Testis (tissue), 3 donors: ENCODE measurements around the gene MTF1. TPM values are rescaled to one million over a fixed set of nuclear protein-coding genes. Genes with fewer than 3 reads are reported as not detected.
"Not testable (repeated sequence)": the region's sequence is repeated elsewhere in the genome, so short reads cannot be mapped to it uniquely, and the experiment has no call there.

Experiments
- DNase-seq: peaks from one replicate; pipeline ENCODE4 v3.0.0-alpha.2; 2019
- H3K27ac ChIP-seq, 2 donors: fragments of 200-600 bp; sonication (generic); one replicate each; pipeline ENCODE4 v1.5.1; 2019
- H3K27me3 ChIP-seq: fragments of 200-600 bp; sonication (generic); one replicate; pipeline ENCODE4 v1.5.1; 2019
- H3K36me3 ChIP-seq: fragments of 200-600 bp; sonication (generic); one replicate; pipeline ENCODE4 v1.5.1; 2017; ENCODE audit warnings: low read depth; ENCODE audit errors: missing control alignments
- H3K4me1 ChIP-seq: fragments of 200-600 bp; sonication (generic); one replicate; pipeline ENCODE4 v1.5.1; 2019
- H3K4me3 ChIP-seq, 2 donors: fragments of 200-600 bp; sonication (generic); one replicate each; pipeline ENCODE4 v1.5.1; 2017 to 2019
- H3K9me3 ChIP-seq: fragments of 200-600 bp; sonication (generic); one replicate; pipeline ENCODE4 v1.5.1; 2017
- POLR2A ChIP-seq: fragments of 450-650 bp; IDR thresholded peaks from one replicate; pipeline ENCODE4 v1.6.1; 2017; ENCODE audit warnings: antibody characterized with exemption, mild to moderate bottlenecking, moderate library complexity
- WGBS, 2 donors: methylation state at CpG; one replicate each; pipeline ENCODE4 v1.1.5; 2018; 5-methylcytosine and 5-hydroxymethylcytosine counted together
- intact Hi-C: fragments of 100-400 bp; cut with DNase I; formaldehyde crosslinking; loops from one replicate; pipeline ENCODE4 v1.15.1; 2023; ENCODE audit warnings: low total_unique reads
- polyA plus RNA-seq: library from polyadenylated mRNA; stranded (reverse); fragments of 350-450 nt; fragmentation: Illumina TruSeq; extraction: RNeasy Lipid Tissue Mini Kit (QIAGEN cat#74804); gene quantifications from one replicate; pipeline ENCODE4 v1.2.3, GENCODE V29; 2014; ENCODE audit warnings: low read depth, low replicate concordance; ENCODE audit not compliant: insufficient read depth
- total RNA-seq, 2 donors: library from RNA; depleted of rRNA; stranded (reverse); fragments of >200 nt; gene quantifications; one replicate each; pipeline ENCODE4 v1.2.3, GENCODE V29; 2016
- TF ChIP-seq, protein P1 (sequence below), 3 experiments: fragments of 450-650 bp in 2 of 3; fragments of 200-600 bp in 1 of 3; sonication (generic) in 1 of 3; IDR thresholded peaks; one replicate each; pipeline ENCODE4 v1.5.1; 2016 to 2019; ENCODE audit warnings: antibody characterized with exemption in 3 of 3, mild to moderate bottlenecking in 2 of 3, moderate library complexity in 1 of 3

Gene MTF1
- total and polyA plus RNA-seq, 3 donors from 2014 or later, result 12.8 to 35.9 (median 16.8) TPM

DNA sequence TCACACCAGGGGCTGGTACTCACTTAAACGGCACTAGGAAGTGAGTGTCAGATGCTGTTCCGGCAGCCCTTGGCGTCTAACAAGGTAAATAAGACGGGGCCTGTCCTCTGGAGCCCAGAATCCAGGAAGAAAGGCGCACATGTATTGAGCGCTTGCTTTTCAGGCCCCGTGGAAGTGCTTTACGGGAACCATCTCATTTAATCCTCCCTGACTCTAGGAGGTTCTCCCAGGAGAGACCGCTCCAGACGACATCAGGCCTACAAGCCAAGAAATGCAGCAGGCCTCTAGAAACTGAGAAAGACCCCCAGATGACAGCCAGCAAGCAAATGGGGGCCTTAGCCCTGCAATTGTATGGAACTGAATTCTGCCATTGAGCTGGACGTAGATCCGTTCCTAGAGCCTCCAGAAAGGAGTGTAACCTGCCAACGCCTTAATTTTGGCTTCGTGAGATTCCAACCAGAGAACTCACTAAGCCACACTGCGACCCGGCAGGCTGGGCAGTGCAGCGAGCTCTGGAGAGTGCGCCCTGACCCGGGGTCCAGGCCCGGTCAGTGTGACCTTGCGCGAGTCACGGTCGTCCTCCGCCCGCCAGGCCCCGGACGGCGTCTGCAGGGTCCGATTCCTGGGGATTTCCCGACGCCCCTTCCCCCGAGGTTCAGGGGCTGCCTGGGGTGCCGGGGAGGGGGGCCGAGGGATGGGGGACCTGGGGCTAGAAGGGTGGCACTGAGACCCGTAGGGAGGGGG, 66.3 kb downstream of the MTF1 start:
- TF ChIP-seq, protein P1, sequence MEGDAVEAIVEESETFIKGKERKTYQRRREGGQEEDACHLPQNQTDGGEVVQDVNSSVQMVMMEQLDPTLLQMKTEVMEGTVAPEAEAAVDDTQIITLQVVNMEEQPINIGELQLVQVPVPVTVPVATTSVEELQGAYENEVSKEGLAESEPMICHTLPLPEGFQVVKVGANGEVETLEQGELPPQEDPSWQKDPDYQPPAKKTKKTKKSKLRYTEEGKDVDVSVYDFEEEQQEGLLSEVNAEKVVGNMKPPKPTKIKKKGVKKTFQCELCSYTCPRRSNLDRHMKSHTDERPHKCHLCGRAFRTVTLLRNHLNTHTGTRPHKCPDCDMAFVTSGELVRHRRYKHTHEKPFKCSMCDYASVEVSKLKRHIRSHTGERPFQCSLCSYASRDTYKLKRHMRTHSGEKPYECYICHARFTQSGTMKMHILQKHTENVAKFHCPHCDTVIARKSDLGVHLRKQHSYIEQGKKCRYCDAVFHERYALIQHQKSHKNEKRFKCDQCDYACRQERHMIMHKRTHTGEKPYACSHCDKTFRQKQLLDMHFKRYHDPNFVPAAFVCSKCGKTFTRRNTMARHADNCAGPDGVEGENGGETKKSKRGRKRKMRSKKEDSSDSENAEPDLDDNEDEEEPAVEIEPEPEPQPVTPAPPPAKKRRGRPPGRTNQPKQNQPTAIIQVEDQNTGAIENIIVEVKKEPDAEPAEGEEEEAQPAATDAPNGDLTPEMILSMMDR (IDR thresholded peaks at IDR 0.05), result no peak
- no peak for TF ChIP-seq POLR2A
- no peaks in the 10 kb centered on the region for H3K36me3 ChIP-seq
- 23% methylated on average over 27 to 36 of the region's 36 CpGs for WGBS, 2 donors
- H3K4me3 ChIP-seq, result peak overlapping the region; percentile 55 to 65
- H3K27me3 ChIP-seq, result no peaks in the 10 kb centered on the region
- intact Hi-C loops, result no loop called here
- H3K9me3 ChIP-seq, result no peaks in the 10 kb centered on the region
- peaks cover 11% of the 10 kb centered on the region for H3K4me1 ChIP-seq
- H3K27ac ChIP-seq, result no peak overlapping the region
- no peak for DNase-seq

DNA sequence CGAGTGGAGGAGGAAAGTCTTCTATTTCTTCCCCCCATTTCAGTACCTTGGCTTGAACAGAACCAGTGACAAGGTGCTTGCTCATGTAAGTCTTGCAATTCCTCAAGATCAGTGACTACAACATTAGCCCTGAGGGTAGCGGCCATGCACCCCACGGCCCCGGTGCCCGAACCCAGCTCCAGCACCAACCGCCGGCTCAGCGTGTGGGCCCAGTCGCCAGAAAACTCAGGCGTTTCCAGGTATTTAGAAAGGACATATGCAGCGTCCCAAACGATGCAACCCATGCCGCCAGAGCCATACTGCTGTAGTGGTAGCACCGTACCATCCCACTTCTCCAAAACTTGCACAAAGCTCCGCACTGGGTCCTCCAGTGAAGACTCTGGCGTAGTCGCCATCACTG, 76.9 kb downstream of the MTF1 start:
- Histone ChIP-seq H3K27ac (no peak overlapping the region), H3K4me1 (no peaks in the 10 kb centered on the region), H3K27me3 (no peaks in the 10 kb centered on the region), H3K4me3 (no peak overlapping the region), H3K9me3 (no peaks in the 10 kb centered on the region), H3K36me3 (no peaks in the 10 kb centered on the region)
- 86 to 87% methylated on average over 17 of the region's 17 CpGs for WGBS, 2 donors
- intact Hi-C loops, result no loop called here
- DNase-seq, result no peak
- TF ChIP-seq POLR2A, result no peak
- TF ChIP-seq, protein P1 (IDR thresholded peaks at IDR 0.05), result no peak

DNA sequence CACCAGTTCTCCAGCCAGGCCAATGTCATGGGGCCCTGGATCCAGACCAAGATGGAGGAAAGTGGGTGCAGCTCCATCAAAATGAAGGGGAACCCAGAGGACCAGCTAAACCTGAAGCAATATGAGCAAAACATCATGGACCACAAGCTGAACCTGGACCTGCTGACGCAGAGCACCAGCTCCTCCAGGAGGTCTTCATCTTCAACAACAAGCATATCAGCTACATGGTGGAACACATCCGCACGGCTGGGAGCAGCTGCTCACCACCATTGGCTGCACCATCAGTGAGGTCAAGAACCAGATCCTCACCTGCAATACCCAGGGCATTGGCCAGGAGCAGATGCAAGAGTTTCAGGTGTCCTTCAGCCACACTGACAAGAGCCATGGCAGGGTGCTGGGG, 80.7 kb downstream of the MTF1 start:
- no peaks in the 10 kb centered on the region for H3K9me3 ChIP-seq
- WGBS, 2 donors, result 81 to 91% methylated on average over 3 of the region's 3 CpGs
- H3K27ac ChIP-seq, result no peak overlapping the region
- TF ChIP-seq, protein P1 (IDR thresholded peaks at IDR 0.05), result no peak
- TF ChIP-seq POLR2A, result no peak
- H3K27me3 ChIP-seq, result no peaks in the 10 kb centered on the region
- intact Hi-C loops, result no loop called here
- H3K36me3 ChIP-seq, result no peaks in the 10 kb centered on the region
- H3K4me3 ChIP-seq, result no peak overlapping the region
- DNase-seq, result no peak
- H3K4me1 ChIP-seq, result no peaks in the 10 kb centered on the region

DNA sequence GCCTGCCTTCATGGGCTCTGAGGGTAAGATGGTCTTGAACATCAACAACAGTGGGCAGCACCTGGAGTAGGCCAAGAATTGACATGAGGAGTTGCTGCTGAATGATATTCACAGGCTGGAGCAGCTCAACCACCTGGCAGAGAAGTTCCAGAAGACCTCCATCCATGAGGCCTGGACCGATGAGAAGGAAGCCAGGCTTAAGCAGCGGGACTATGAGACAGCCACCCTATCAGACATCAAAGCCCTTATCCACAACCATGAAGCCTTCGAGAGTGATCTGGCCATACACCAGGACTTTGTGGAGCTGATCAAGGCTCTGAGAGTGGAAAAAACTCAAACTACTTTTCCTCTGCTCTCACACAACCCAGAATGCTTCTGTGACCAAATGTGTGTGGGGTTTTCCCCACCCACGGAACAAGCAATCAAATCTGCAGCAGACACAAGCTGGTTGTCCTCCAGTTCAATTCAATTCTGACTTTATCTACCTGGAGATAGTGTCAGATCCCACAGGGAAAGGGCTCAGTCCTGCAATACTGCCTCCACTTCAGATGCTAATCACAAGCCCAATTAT, 82.4 kb downstream of the MTF1 start:
- Histone ChIP-seq H3K4me3 (no peak overlapping the region), H3K36me3 (no peaks in the 10 kb centered on the region), H3K9me3 (no peaks in the 10 kb centered on the region), H3K27ac (no peak overlapping the region), H3K27me3 (no peaks in the 10 kb centered on the region), H3K4me1 (no peaks in the 10 kb centered on the region)
- intact Hi-C loops, result no loop called here
- TF ChIP-seq, protein P1 (IDR thresholded peaks at IDR 0.05), result no peak
- TF ChIP-seq POLR2A, result no peak
- no peak for DNase-seq
- WGBS, 2 donors, result 81 to 82% methylated on average over 4 of the region's 4 CpGs

DNA sequence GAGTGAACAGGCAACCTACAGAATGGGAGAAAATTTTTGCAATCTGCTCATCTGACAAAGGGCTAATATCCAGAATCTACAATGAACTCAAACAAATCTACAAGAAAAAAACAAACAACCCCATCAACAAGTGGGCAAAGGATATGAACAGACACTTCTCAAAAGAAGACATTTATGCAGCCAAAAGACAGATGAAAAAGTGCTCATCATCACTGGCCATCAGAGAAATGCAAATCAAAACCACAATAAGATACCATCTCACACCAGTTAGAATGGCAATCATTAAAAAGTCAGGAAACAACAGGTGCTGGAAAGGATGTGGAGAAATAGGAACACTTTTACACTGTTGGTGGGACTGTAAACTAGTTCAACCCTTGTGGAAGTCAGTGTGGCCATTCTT, 88.0 kb downstream of the MTF1 start:
- H3K4me3 ChIP-seq, H3K9me3 ChIP-seq, intact Hi-C loops, H3K36me3 ChIP-seq, H3K27ac ChIP-seq, H3K4me1 ChIP-seq, H3K27me3 ChIP-seq, DNase-seq: not testable (repeated sequence)
